ENCODE data around the gene SPHK1.

The SPHK1 gene

GRCh38 chr17:76384987-76385891 lies 830 bp downstream of the SPHK1 start:
- peak; percentile 36 for DNase-seq

DNA sequence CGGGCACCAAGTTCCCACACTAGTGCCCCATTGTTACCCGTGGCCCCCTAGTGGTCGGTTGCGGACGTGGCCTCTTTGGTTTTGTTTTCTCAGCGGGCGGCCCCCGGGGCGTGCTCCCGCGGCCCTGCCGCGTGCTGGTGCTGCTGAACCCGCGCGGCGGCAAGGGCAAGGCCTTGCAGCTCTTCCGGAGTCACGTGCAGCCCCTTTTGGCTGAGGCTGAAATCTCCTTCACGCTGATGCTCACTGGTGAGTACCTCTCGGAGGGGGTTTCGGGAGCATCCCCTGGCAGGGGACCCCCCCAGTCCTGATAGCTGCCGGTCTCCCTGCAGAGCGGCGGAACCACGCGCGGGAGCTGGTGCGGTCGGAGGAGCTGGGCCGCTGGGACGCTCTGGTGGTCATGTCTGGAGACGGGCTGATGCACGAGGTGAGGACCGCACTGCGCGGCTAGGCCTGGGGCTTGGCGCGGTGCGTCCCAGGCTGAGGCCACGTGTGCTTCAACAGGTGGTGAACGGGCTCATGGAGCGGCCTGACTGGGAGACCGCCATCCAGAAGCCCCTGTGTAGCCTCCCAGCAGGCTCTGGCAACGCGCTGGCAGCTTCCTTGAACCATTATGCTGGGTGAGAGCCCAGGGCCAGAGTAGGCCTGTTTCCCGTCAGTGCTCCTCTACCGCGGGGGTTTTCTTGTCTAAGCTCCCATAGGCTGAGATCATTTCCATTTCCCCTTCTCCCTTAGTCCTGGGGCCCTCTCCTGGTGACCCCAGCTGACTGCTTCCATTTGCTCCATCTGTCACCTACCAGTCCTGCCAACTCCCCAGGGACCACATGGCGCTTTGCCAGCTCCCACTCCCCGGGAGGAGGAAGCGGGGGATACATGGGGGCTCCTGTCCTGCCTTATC lies 1.7 kb downstream of the SPHK1 start:
- peak; percentile 73 for DNase-seq

GRCh38 chr17:76386966-76387765 lies 2.8 kb downstream of the SPHK1 start:
- DNase-seq, result no peak

GRCh38 chr17:76388966-76389888 lies 4.8 kb downstream of the SPHK1 start:
- DNase-seq, result no peak

DNA sequence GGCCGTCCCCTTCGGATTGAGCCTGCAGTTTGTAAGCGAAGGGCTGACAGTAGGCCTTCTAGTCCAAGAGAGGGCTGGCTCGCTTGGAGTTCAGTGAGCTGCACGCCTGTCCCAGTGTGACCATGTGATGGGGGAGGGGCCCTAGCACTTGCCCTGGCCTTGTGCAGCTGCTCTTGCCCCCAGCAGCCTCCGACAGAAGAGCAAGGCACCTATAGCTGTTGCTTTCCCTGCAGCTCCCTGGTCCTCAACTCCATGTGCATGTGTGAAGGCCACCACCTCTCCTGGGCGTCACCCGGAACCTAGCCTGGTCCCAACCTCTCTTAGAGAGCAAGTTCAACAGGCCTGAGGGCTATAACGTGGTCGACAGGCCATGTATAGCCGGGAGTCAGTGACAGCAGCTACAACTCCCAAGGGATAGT lies 5.6 kb downstream of the SPHK1 start:
- DNase-seq, result no peak

- DNase-seq, result no peak
These were observed 6.8 kb downstream of the SPHK1 start for GRCh38 chr17:76391200-76391715.

DNA sequence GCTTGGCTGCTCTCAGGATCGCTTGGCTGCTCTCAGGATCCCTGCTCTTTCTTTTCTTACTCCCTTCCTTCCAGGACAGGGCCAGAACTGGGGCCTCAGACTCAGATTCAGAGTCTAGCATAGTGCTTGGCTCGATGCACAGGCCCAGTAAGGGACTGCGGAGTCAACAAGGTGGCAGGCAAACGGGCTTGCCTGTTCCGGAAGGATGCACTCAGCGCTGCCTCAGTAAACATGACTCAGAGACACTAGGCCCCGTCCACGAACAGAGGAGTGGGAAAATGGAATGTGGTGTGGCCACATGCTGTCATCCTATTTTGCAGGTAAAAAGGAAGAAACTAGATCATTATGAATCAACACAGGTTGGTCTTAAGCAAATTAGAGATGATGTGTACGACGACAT lies 9.8 kb downstream of the SPHK1 start:
- no peak for DNase-seq

- DNase-seq, result no peak
These were observed 11.6 kb downstream of the SPHK1 start for GRCh38 chr17:76395980-76396379.

DNA sequence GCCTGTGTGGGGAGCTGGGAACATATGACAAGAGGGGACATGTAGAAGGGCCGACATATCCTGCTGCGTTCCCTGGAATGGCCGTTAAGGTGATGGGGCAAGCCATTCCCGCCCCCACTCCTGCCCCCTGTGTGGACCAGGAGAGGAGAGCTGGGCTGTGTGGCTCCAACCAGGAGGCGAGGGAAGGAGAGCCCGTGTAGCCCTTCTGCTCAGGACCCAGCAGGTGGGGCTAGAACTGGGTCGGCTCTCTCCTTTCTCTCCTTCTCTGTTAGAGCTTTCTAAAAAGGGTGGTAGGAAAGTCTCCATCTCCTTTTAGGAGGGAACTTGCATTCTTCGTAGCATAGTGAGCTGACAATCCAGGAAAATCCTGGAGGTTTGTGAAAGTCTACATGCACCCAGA lies 12.8 kb downstream of the SPHK1 start:
- DNase-seq, result no peak

- DNase-seq, result peak; percentile 84
These were observed 13.5 kb downstream of the SPHK1 start for GRCh38 chr17:76397687-76398522.

GRCh38 chr17:76398523-76399174 lies 14.2 kb downstream of the SPHK1 start:
- no peak for DNase-seq

DNA sequence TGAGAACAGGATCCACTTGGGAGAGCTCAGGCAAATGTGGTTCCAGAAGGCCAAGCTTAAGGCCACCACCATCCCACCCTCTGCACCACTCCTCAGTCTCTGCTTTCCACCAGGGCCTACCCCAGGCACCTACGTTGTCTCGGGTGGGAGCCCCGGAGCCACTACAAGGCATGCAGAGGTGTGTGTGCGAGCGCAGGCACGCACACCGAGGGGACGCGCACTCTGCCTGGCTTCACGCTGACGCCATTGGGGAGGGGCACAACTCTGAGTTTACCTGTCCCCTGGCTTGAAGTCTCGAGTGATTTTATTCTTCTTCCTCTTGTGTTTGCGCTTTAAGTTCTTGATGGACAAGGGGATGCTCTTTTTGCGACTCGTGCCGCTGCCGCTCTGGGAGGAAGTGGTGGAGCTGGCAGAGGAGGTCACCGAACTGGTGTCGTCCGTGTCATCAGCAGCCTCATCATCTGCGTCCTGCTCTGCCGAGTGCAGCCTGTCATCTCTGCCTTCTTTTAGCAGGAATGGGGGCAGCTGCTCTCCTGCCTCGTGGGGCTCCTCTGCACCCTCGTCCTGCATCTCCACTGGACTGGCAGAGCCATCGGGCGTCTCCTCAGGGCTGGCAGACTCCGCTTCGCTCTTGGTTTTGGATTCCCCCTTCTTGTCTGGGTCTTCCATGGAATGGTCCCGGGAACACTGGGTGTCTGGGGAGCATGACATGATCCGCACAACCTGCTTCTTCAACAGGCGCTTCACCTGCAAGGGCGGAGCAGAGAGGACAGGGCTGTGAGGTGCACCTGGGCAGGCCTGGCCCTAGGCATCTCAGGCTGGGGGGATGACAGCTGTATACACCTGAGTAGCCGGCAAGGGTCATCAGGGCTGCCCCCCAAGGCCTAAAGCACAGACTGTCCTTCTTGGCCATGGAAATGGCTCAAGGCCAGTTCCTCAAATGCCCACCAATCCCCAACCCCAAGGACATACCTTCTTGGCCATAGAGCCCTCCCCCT lies 15.1 kb downstream of the SPHK1 start:
- no peak for DNase-seq

GRCh38 chr17:76402711-76403110 lies 18.3 kb downstream of the SPHK1 start:
- no peak for DNase-seq

DNA sequence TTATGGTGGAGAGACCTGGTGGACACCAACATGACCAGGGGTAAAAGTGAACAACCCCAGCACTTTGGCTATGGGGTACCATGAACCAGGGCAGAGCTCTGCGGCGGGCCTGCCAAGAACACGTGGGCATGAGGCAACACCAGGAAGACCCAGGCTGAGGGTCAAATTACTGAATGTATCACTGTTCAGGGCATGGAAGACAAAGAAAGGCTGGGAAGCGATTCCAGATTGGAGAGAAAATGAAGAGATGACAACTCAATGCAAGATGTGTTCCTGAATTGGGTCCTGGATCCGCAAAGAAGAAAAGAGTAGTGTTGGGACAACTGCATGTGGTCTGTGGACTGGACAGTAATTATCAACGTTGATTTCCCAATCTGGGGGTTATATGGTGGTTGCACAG lies 19.8 kb downstream of the SPHK1 start:
- no peak for DNase-seq

DNA sequence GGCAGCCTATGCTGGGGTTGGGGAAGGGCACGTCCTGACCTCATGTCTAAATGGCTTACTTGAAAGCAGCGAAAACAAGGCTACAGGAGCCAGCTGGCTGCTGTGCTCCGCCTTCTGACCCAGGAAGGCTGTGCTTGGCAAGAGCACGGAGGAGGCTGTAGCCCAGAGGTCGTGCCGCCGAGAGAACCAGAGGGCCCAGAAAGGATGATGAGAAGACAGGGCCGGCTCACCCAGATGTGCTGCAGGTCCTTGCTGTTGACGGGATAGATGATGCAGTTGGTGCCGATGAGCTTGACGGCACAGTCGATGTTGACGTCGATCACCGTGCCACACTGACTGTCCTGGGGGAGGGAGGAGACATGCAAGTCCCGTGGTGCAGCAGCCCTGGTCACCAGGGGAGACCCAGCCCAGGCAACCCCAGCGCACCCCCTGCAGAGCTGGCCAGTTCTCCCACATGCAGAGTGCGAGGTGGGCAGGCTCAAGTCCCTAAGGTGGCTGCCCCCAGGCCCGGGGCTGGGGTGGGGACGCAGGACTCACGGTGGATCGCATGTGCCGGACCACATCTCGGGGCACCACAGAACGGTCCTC lies 20.7 kb downstream of the SPHK1 start:
- DNase-seq, result no peak

DNA sequence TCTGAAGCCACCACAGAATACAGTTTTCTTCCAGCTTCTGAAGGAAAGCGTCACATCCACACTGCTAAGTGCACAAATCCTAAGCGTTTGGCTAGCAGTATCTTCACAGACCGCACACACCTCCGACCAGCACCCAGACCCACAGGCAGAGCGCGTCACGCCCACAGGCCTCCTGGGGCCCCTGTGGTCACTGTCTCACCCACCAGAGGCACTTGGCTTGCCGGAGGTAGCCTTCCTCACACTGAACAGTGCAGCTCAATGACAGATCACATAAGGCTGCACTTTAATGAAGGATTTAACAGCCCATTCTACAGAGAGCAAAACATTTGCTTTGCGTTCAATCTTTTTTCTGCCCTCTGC lies 21.2 kb downstream of the SPHK1 start:
- no peak for DNase-seq

GRCh38 chr17:76405967-76406647 lies 21.7 kb downstream of the SPHK1 start:
- no peak for DNase-seq

DNA sequence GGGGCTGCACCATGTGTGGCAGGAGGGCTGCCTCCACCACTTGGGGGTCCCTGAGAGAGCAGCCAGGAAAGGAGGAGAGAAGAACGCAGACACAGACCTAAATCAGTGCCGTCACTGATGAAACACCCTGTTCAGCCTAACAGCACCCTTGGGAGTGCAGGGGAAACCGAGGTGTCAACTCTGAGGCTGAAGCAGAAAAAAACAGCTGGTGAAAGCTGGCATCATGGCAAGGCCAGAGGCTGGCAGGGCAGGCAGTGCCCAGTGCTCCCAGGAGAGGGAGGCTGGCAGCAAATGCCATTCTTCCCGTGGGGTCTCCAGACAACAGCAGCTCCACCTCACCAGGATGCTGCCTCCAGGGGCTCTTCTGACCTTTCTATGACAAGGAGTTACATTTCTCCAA lies 23.1 kb downstream of the SPHK1 start:
- DNase-seq, result no peak
